H9 (cell line): Measurements from ENCODE around the gene MBOAT2. TPM values are rescaled to one million over a fixed set of nuclear protein-coding genes. Genes with fewer than 3 reads are reported as not detected.

Experiments used
- DNase-seq: peaks from one replicate; pipeline ENCODE4 v3.0.0-alpha.2; 2017
- H2AFZ ChIP-seq: one replicate; pipeline ENCODE4 v1.6.1; 2013; ENCODE audit warnings: mild to moderate bottlenecking, low read length, control low read depth, moderate library complexity
- H2AK5ac ChIP-seq: 2 replicates; pipeline ENCODE4 v1.6.1; 2013; ENCODE audit warnings: low read length, control low read depth, mixed read lengths; ENCODE audit not compliant: insufficient read length
- H2BK120ac ChIP-seq: one replicate; pipeline ENCODE4 v1.6.1; 2013; ENCODE audit warnings: low read depth, mild to moderate bottlenecking, low read length, control low read depth, inconsistent platforms; ENCODE audit not compliant: poor library complexity, severe bottlenecking
- H2BK12ac ChIP-seq: 2 replicates; pipeline ENCODE4 v1.6.1; 2013; ENCODE audit warnings: low read length, control low read depth, mixed read lengths, low read depth; ENCODE audit not compliant: insufficient read length
- H2BK15ac ChIP-seq: 2 replicates; pipeline ENCODE4 v1.6.1; 2013; ENCODE audit warnings: low read depth, low read length, control low read depth
- H2BK20ac ChIP-seq: one replicate; pipeline ENCODE4 v1.6.1; 2013; ENCODE audit warnings: low read depth, mild to moderate bottlenecking, low read length, control low read depth, inconsistent platforms; ENCODE audit not compliant: poor library complexity, severe bottlenecking
- H2BK5ac ChIP-seq: 2 replicates; pipeline ENCODE4 v1.6.1; 2013; ENCODE audit warnings: low read length, control low read depth, mixed read lengths; ENCODE audit not compliant: insufficient read length
- H3K14ac ChIP-seq: 2 replicates; pipeline ENCODE4 v1.6.1; 2013; ENCODE audit warnings: low read length, control low read depth; ENCODE audit not compliant: insufficient read depth
- H3K18ac ChIP-seq: 2 replicates; pipeline ENCODE4 v1.6.1; 2013; ENCODE audit warnings: low read depth, mild to moderate bottlenecking, mixed read lengths, low read length, control low read depth; ENCODE audit not compliant: insufficient read length
- H3K23ac ChIP-seq: 2 replicates; pipeline ENCODE4 v1.6.1; 2013; ENCODE audit warnings: low read length, control low read depth, mixed read lengths, low read depth; ENCODE audit not compliant: insufficient read length
- H3K23me2 ChIP-seq: 2 replicates; pipeline ENCODE4 v1.6.1; 2013; ENCODE audit warnings: low read depth, mild to moderate bottlenecking, mixed read lengths, low read length, control low read depth; ENCODE audit not compliant: insufficient read length, poor library complexity, severe bottlenecking
- H3K27ac ChIP-seq: 2 replicates; pipeline ENCODE4 v1.5.1; 2013; ENCODE audit warnings: low read length, control low read depth, mixed read lengths, low read depth; ENCODE audit not compliant: insufficient read length
- H3K27me3 ChIP-seq: 2 replicates; pipeline ENCODE4 v1.6.1; 2013; ENCODE audit warnings: low read length, control low read depth, inconsistent platforms; ENCODE audit not compliant: insufficient read depth
- H3K4ac ChIP-seq: 2 replicates; pipeline ENCODE4 v1.6.1; 2013; ENCODE audit warnings: low read depth, mild to moderate bottlenecking, control low read depth, inconsistent platforms, low read length, moderate library complexity
- H3K4me1 ChIP-seq: 2 replicates; pipeline ENCODE4 v1.6.1; 2013; ENCODE audit warnings: low read length, control low read depth, inconsistent platforms; ENCODE audit not compliant: insufficient read depth
- H3K4me2 ChIP-seq: 2 replicates; pipeline ENCODE4 v1.6.1; 2013; ENCODE audit warnings: low read length, control low read depth, mixed read lengths; ENCODE audit not compliant: insufficient read length, insufficient read depth
- H3K56ac ChIP-seq: 2 replicates; pipeline ENCODE4 v1.6.1; 2013; ENCODE audit warnings: low read depth, mild to moderate bottlenecking, mixed read lengths, low read length, control low read depth; ENCODE audit not compliant: insufficient read length
- H3K79me1 ChIP-seq: 2 replicates; pipeline ENCODE4 v1.6.1; 2013; ENCODE audit warnings: low read depth, mild to moderate bottlenecking, moderate library complexity, low read length, control low read depth, inconsistent platforms; ENCODE audit not compliant: insufficient read depth, poor library complexity, severe bottlenecking
- H3K79me2 ChIP-seq: 2 replicates; pipeline ENCODE4 v1.6.1; 2013; ENCODE audit warnings: low read length, control low read depth, inconsistent platforms; ENCODE audit not compliant: insufficient read depth
- H3K9ac ChIP-seq: 2 replicates; pipeline ENCODE4 v1.6.1; 2013; ENCODE audit warnings: low read length, control low read depth, mixed read lengths; ENCODE audit not compliant: insufficient read length; ENCODE audit errors: extremely low read depth
- H3K9me3 ChIP-seq: one replicate; pipeline ENCODE4 v1.6.1; 2013; ENCODE audit warnings: low read depth, low read length, inconsistent platforms; ENCODE audit not compliant: control insufficient read depth
- H3T11ph ChIP-seq: one replicate; pipeline ENCODE4 v1.6.1; 2013; ENCODE audit warnings: mild to moderate bottlenecking, low read length, control low read depth, inconsistent platforms
- H4K20me1 ChIP-seq: one replicate; pipeline ENCODE4 v1.6.1; 2013; ENCODE audit not compliant: control insufficient read depth, insufficient read length, insufficient read depth
- H4K5ac ChIP-seq: 2 replicates; pipeline ENCODE4 v1.6.1; 2013; ENCODE audit warnings: low read depth, mild to moderate bottlenecking, mixed read lengths, low read length, control low read depth; ENCODE audit not compliant: insufficient read length
- H4K8ac ChIP-seq: replicated peaks from 2 replicates; pipeline ENCODE4 v1.6.1; 2013; ENCODE audit warnings: low read length, control low read depth, mixed read lengths, low read depth; ENCODE audit not compliant: insufficient read length
- H4K91ac ChIP-seq: 2 replicates; pipeline ENCODE4 v1.6.1; 2013; ENCODE audit warnings: low read depth, mild to moderate bottlenecking, moderate library complexity, mixed read lengths, low read length, control low read depth; ENCODE audit not compliant: insufficient read length
- H3K27ac Mint-ChIP-seq, 3 experiments: 2 replicates in 2 of 3; 3 replicates in 1 of 3; pipeline ENCODE4 v1.8.0; 2020 to 2021; ENCODE audit warnings: mixed read lengths in 3 of 3, mild to moderate bottlenecking in 1 of 3, moderate library complexity in 1 of 3
- H3K27me3 Mint-ChIP-seq: 2 replicates; pipeline ENCODE4 v1.8.0; 2021; ENCODE audit warnings: low read depth, mild to moderate bottlenecking, moderate library complexity, mixed read lengths
- H3K36me3 Mint-ChIP-seq, 3 experiments: 2 replicates in 2 of 3; 3 replicates in 1 of 3; pipeline ENCODE4 v1.8.0; 2020 to 2021; ENCODE audit warnings: low read depth in 3 of 3, mixed read lengths in 3 of 3; ENCODE audit not compliant: insufficient read depth in 1 of 3
- H3K4me1 Mint-ChIP-seq, 2 experiments: 2 replicates each; pipeline ENCODE4 v1.8.0; 2020; ENCODE audit warnings: mixed read lengths in 2 of 2
- H3K4me3 Mint-ChIP-seq, 2 experiments: 2 replicates in 1 of 2; 3 replicates in 1 of 2; pipeline ENCODE4 v1.8.0; 2020 to 2021; ENCODE audit warnings: mild to moderate bottlenecking in 2 of 2, mixed read lengths in 2 of 2, moderate library complexity in 1 of 2
- H3K9me3 Mint-ChIP-seq, 2 experiments: 2 replicates in 1 of 2; 3 replicates in 1 of 2; pipeline ENCODE4 v1.8.0; 2020; ENCODE audit warnings: mild to moderate bottlenecking in 2 of 2, mixed read lengths in 2 of 2, moderate library complexity in 1 of 2
- CTCF ChIP-seq: fragments of 200-600 bp; sonication (generic); conservative IDR thresholded peaks from 3 replicates; pipeline ENCODE4 v1.8.0; 2021; ENCODE audit warnings: antibody characterized with exemption, mild to moderate bottlenecking
- WGBS: extraction: QIAGEN DNeasy Blood & Tissue Kit; methylation state at CpG from one replicate; pipeline ENCODE4 v1.1.7; 2013; ENCODE audit warnings: missing lambda C conversion rate, low lambda C conversion rate, mixed read lengths; ENCODE audit not compliant: insufficient read length; ENCODE audit errors: extremely low coverage; 5-methylcytosine and 5-hydroxymethylcytosine counted together
- total RNA-seq: library from RNA; stranded (reverse); gene quantifications from 2 replicates; pipeline ENCODE4 v1.2.1, GENCODE V29; 2021

The MBOAT2 gene
- total RNA-seq, 1 experiment from 2014 or later: 20.2 TPM

- TF ChIP-seq CTCF: no peak
- Histone ChIP-seq H3K79me2 (no peaks in the 10 kb centered on the region), H3K56ac (no peak overlapping the region), H3K18ac (no peak overlapping the region), H4K8ac (no peak overlapping the region), H2AFZ (no peak overlapping the region), H4K91ac (no peak overlapping the region), H3T11ph (no peak overlapping the region), H2BK20ac (no peak overlapping the region), H2BK15ac (no peak overlapping the region), H3K23ac (no peak overlapping the region), H3K4me1 (no peaks in the 10 kb centered on the region), H2AK5ac (no peak overlapping the region), H2BK120ac (no peak overlapping the region), H3K4me2 (no peak overlapping the region), H3K4ac (no peak overlapping the region), H3K27me3 (no peaks in the 10 kb centered on the region), H3K9me3 (no peaks in the 10 kb centered on the region), H3K27ac (no peak overlapping the region), H3K14ac (no peak overlapping the region), H2BK5ac (no peak overlapping the region), H2BK12ac (no peak overlapping the region), H4K5ac (no peak overlapping the region), H3K79me1 (no peaks in the 10 kb centered on the region), H4K20me1 (no peaks in the 10 kb centered on the region), H3K9ac (no peak overlapping the region), H3K23me2 (no peaks in the 10 kb centered on the region)
- H3K4me3 Mint-ChIP-seq: no peak overlapping the region
- no CpG with 5 or more reads among the region's 3 CpGs for WGBS
- no peaks in the 10 kb centered on the region for H3K27me3 Mint-ChIP-seq
- peaks cover 7 to 12% of the 10 kb centered on the region in 2 experiments for H3K4me1 Mint-ChIP-seq
- H3K27ac Mint-ChIP-seq: no peak overlapping the region
- H3K9me3 Mint-ChIP-seq: no peaks in the 10 kb centered on the region
- no peak for DNase-seq
- H3K36me3 Mint-ChIP-seq: peaks cover 0 to 5% (median 2%) of the 10 kb centered on the region in 3 experiments; a peak in 2 of 7 replicates
Measured at GRCh38 chr2:8922431-8922830, 81.1 kb downstream of the MBOAT2 start.
